Activated gamma-delta T cell treated with Interleukin-2 at 50 U/mL for 16 hours (primary cell): ENCODE measurements around the gene BCAS1.

Experiments
- DNase-seq: peaks from one replicate; pipeline ENCODE4 v3.0.0-alpha.2; 2020

Gene BCAS1

GRCh38 chr20:54074511-54074910, 4.1 kb upstream of the BCAS1 start:
- DNase-seq, result no peak

- no peak for DNase-seq
These were observed 2.9 kb upstream of the BCAS1 start for GRCh38 chr20:54073288-54073687.

GRCh38 chr20:54069501-54069971, 858 bp downstream of the BCAS1 start:
- no peak for DNase-seq

GRCh38 chr20:54068966-54069365, 1.4 kb downstream of the BCAS1 start:
- DNase-seq, result no peak

- DNase-seq, result no peak
These were observed 1.9 kb downstream of the BCAS1 start for GRCh38 chr20:54068495-54068894.

- no peak for DNase-seq
These were observed 2.7 kb downstream of the BCAS1 start for GRCh38 chr20:54067606-54068174.

GRCh38 chr20:54065601-54066038, 4.8 kb downstream of the BCAS1 start:
- DNase-seq, result no peak

GRCh38 chr20:54064939-54065338, 5.5 kb downstream of the BCAS1 start:
- DNase-seq, result no peak

- DNase-seq, result peak; percentile 42
These were observed 6.3 kb downstream of the BCAS1 start for GRCh38 chr20:54063992-54064676.

- DNase-seq, result no peak
These were observed 6.8 kb downstream of the BCAS1 start for GRCh38 chr20:54063580-54063979.

- no peak for DNase-seq
These were observed 7.5 kb downstream of the BCAS1 start for GRCh38 chr20:54062812-54063280.

- no peak for DNase-seq
These were observed 9.1 kb downstream of the BCAS1 start for GRCh38 chr20:54061101-54061881.

GRCh38 chr20:54059691-54060364, 10.6 kb downstream of the BCAS1 start:
- no peak for DNase-seq

GRCh38 chr20:54058420-54059139, 11.8 kb downstream of the BCAS1 start:
- DNase-seq, result no peak

GRCh38 chr20:54056762-54057639, 13.4 kb downstream of the BCAS1 start:
- DNase-seq, result no peak

- DNase-seq, result no peak
These were observed 15.9 kb downstream of the BCAS1 start for GRCh38 chr20:54054516-54054915.

GRCh38 chr20:54051068-54051467, 19.3 kb downstream of the BCAS1 start:
- DNase-seq, result no peak

- no peak for DNase-seq
These were observed 21.4 kb downstream of the BCAS1 start for GRCh38 chr20:54048891-54049545.

- no peak for DNase-seq
These were observed 21.9 kb downstream of the BCAS1 start for GRCh38 chr20:54048481-54048880.

GRCh38 chr20:54047720-54048119, 22.7 kb downstream of the BCAS1 start:
- no peak for DNase-seq

- no peak for DNase-seq
These were observed 23.3 kb downstream of the BCAS1 start for GRCh38 chr20:54047048-54047447.
